Activated CD8-positive, alpha-beta memory T cell treated with anti-CD3 and anti-CD28 coated beads for 1 hour (primary cell): ENCODE measurements around the gene CLPX.
"Not testable (repeated sequence)": the region's sequence is repeated elsewhere in the genome, so short reads cannot be mapped to it uniquely, and the experiment has no call there.

Source experiments
- DNase-seq, 2 donors: peaks; one replicate each; pipeline ENCODE4 v3.0.0-alpha.2; 2020; ENCODE audit warnings: low read depth in 1 of 2; ENCODE audit errors: extremely low read depth in 1 of 2

CLPX gene

DNA sequence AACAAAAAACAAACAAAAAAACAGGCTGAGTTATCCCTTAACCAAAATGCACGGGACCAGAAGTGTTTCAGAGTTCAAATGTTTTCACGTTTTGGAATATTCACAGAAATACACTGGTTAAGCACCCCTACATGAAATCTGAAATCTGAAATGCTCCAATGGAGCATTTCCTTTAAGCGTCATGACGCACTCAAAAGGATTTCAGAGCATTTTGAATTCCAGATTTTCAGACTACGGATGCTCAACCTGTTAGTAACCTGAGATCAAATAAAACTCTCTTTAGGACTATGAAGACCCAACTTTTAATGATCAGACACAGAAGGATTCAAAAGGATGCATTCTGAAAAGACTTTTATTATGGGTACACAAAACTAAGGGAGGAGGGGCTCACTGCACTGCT is 9.6 kb downstream of the CLPX start:
- no peak for DNase-seq

- DNase-seq = no peak
Observed at GRCh38 chr15:65174509-65174908, 10.6 kb downstream of the CLPX start.

DNA sequence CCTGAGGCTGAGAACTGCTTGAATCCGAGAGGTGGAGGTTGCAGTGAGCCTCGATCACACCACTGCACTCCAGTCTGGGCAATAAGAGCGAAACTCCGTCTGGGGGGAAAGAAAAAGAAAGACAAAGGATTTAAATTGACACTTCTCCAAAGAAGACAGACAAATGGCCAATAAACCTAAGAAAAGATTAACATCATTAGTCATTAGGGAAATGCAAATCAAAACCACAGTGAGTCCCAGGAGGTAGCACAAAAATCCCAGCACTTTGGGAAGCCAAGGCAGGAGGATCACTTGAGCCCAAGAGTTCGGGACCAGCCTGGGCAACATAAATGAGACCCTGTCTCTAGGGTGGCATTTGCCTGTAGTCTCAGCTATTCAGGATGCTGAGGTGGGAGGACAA is 12.6 kb downstream of the CLPX start:
- DNase-seq = no peak

GRCh38 chr15:65171428-65171827 is 13.7 kb downstream of the CLPX start:
- no peak for DNase-seq

GRCh38 chr15:65165875-65166274 is 19.3 kb downstream of the CLPX start:
- no peak for DNase-seq

DNA sequence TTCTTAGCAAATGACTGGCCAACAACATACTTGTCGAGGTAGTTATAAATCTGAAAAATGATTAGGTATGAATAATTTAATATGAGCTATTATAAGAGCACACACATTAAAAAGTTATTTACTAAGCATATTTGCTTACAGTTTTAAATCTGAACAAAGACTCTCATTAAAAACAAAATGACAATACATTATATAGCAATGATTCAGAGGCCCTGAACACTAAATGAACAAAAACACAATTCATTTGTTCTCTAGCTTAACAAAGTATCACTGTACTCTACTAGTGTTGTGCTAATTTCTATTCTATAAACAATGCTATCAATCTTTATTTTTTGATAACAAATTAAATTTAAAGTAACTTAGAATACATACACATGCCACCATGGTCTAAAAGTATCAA is 21.0 kb downstream of the CLPX start:
- DNase-seq = no peak

GRCh38 chr15:65163041-65163440 is 22.1 kb downstream of the CLPX start:
- DNase-seq = no peak

GRCh38 chr15:65156692-65157091 is 28.4 kb downstream of the CLPX start:
- no peak for DNase-seq

DNA sequence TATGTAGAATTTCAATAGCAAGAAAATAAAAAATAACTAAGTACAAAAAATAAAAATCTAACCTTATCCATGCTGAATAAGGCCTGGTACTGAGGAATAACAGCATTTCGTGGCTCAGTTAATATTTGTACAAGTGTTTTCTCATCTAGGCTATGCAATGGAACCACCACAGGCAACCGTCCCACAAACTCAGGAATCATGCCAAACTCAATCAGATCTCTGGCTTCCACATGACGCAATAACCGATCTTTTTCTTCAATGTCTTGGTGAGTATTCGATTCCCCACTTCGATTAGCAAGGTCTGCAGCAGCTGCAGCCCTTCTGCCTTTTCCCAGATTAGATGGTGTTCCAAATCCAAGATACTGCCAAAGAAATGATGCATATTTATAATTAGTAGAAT is 30.4 kb downstream of the CLPX start:
- DNase-seq = no peak

GRCh38 chr15:65147902-65148301 is 37.2 kb downstream of the CLPX start:
- no peak for DNase-seq

DNA sequence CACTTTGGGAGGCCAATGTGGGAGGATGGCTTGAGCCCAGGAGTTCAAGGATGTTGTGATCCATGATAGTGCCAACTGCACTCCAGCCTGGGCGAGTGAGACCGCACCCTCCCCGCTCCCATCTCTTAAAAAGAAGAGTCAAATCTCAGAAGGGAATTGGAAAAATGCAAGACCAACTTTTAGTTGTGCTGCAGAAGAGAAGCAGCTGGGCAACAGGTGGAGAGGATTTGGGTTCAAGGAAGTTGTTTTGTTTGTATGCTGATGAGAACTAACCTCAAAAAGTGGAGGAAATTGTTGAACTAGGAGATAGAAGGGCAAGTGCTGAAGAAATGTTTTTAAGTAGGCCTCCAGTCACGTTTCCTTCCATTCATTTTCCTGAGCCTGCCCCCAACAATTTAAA is 38.7 kb downstream of the CLPX start:
- DNase-seq = no peak

- not testable (repeated sequence) for DNase-seq
Observed at GRCh38 chr15:65138631-65139030, 46.5 kb downstream of the CLPX start.

DNA sequence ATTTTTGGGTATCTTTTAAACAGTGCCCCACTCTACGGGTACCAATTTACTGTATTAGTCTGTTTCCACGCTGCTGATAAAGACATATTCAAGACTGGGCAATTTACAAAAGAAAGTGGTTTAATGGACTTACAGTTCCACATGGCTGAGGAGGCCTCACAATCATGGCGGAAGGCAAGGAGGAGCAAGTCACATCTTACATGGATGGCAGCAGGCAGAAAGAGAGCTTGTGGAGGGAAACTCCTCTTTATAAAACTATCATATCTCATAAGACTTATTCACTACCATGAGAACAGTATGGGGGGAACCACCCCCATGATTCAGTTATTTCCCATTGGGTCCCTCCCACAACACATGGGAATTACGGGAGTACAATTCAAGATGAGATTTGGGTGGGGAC is 47.2 kb downstream of the CLPX start:
- not testable (repeated sequence) for DNase-seq

DNA sequence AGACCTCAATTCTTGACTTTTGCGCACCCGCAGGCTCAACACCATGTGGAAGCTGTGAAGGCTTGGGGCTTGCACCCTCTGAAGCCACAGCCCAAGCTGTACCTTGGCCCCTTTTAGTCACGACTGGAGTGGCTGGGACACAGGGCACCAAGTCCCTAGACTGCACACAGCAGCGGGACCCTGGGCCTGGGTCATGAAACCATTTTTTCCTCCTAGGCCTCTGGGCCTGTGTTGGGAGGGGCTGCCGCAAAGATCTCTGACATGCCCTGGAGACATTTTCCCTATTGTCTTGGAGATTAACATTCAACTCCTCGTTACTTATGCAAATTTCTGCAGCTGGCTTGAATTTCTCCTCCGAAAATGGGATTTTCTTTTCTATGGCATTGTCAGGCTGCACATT is 48.1 kb downstream of the CLPX start:
- not testable (repeated sequence) for DNase-seq

DNA sequence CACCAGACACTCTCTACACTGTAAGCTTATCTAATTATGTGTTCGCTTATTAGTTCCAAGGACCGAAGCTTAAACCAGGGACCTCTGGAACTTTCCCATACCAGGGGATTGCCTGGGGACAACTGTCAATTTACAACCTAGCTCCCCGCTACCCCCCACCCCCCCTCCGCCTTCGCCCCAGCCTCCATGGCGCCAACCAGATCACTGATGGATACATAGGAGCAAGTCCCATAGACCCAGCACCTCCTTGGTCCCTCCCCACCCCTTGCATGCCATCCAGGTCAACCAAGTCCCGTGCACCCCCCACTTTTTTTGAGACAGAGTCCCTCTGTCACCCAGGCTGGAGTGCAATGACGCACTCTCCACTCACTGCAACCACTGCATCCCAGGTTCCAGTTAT is 50.6 kb downstream of the CLPX start:
- no peak for DNase-seq

GRCh38 chr15:65133548-65134200 is 51.5 kb downstream of the CLPX start, which contains the start of gene PDCD7:
Gene PDCD7, minus strand, starts transcription at chr15:65133808. Its CDS starts 27 bp downstream, at chr15:65133781.
- DNase-seq = peak; percentile 55 to 71

DNA sequence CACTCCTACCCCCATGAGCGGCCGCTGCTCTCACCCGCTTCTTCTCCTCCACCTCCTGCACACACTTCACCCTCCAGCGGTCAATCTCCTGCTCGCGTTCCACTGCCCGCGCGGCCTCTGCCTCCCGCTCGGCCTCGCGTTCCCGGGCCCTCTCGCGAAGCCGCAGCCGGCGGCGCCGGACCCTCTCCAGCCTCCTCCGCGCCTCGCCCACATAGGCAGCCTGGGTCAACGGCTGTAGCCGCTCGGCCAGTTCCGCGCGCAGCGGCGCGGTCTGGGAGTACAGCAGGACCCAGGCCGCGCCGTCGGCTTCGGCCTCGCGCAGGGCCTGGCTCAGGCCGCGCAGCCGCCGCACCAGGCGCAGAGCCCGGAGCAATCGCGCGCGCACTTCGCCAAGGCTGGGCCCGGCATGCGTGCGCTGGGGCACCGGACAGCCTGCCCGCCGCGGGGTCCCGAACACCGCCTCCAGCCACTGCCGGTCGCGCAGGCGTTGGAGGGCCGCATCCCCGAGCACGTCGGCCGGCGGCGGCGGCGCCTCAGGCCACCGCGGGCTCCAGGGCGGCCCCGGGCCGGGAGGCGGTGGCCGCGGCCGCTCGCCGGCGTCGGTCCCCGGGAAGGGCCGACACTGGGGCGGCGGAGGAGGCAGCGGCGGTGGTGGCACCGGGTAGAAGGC is 52.1 kb downstream of the CLPX start:
- peak in 1 of 2 donors; percentile 0 for DNase-seq

- no peak for DNase-seq
Observed at GRCh38 chr15:65130941-65131340, 54.2 kb downstream of the CLPX start.

DNA sequence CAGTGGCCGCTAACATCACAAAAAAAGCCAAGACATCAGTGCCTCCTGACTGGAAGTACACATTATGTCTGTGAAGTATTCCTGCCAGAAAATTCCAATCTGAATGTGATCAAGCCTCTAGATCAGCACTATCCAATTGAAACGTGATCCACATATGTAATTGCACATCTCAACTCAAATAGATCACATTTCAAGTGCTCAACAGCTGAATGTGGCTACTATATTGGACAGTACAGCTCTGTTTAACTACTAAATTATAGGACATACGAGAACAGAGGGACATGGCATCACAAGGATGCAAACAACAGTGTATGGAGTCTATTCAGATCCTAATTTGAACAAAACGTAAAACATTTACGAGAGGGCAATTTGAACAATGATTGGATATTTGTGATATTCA is 69.6 kb downstream of the CLPX start:
- DNase-seq = no peak

GRCh38 chr15:65115086-65115485 is 70.1 kb downstream of the CLPX start, which contains the start of gene UBAP1L:
Gene UBAP1L, minus strand, starts transcription at chr15:65115200. Its CDS starts 8,985 bp downstream, at chr15:65106215.
- DNase-seq = no peak

GRCh38 chr15:65110676-65111292 is 74.4 kb downstream of the CLPX start:
- no peak for DNase-seq

- DNase-seq = no peak
Observed at GRCh38 chr15:65106011-65106590, 79.0 kb downstream of the CLPX start.
